ENCODE data around the gene PDGFRB.

DNA sequence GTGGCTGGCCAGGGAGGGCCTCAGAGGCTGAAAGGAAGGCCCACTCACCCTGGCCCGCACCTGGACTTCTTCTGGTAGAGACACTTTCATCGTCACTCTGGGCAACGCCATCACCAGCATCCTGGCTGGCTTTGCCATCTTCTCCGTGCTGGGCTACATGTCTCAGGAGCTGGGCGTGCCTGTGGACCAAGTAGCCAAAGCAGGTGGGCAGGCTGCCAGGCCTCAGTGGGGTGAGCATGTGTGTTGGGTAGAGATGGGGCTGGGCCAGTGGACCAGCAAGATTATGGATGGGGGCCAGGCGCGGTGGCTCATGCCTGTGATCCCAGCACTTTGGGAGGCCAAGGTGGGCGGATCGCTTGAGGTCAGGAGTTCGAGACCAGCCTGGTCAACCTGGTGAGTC is 46.9 kb upstream of the PDGFRB start:
- TF ChIP-seq RAD21 (IDR thresholded peaks at IDR 0.05): no peak
- TF ChIP-seq GABPA (IDR thresholded peaks at IDR 0.05 in 1 of 2, conservative IDR thresholded peaks at IDR 0.05 in 1 of 2): no peak
- TF ChIP-seq, protein P1, sequence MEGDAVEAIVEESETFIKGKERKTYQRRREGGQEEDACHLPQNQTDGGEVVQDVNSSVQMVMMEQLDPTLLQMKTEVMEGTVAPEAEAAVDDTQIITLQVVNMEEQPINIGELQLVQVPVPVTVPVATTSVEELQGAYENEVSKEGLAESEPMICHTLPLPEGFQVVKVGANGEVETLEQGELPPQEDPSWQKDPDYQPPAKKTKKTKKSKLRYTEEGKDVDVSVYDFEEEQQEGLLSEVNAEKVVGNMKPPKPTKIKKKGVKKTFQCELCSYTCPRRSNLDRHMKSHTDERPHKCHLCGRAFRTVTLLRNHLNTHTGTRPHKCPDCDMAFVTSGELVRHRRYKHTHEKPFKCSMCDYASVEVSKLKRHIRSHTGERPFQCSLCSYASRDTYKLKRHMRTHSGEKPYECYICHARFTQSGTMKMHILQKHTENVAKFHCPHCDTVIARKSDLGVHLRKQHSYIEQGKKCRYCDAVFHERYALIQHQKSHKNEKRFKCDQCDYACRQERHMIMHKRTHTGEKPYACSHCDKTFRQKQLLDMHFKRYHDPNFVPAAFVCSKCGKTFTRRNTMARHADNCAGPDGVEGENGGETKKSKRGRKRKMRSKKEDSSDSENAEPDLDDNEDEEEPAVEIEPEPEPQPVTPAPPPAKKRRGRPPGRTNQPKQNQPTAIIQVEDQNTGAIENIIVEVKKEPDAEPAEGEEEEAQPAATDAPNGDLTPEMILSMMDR (IDR thresholded peaks at IDR 0.05; ENCODE audit: low read depth, low read length, missing input control): no peak
- TF ChIP-seq, protein P2, sequence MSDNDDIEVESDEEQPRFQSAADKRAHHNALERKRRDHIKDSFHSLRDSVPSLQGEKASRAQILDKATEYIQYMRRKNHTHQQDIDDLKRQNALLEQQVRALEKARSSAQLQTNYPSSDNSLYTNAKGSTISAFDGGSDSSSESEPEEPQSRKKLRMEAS (IDR thresholded peaks at IDR 0.05): no peak
- TF ChIP-seq YY1 (IDR thresholded peaks at IDR 0.05): no peak
- TF ChIP-seq, protein P3, sequence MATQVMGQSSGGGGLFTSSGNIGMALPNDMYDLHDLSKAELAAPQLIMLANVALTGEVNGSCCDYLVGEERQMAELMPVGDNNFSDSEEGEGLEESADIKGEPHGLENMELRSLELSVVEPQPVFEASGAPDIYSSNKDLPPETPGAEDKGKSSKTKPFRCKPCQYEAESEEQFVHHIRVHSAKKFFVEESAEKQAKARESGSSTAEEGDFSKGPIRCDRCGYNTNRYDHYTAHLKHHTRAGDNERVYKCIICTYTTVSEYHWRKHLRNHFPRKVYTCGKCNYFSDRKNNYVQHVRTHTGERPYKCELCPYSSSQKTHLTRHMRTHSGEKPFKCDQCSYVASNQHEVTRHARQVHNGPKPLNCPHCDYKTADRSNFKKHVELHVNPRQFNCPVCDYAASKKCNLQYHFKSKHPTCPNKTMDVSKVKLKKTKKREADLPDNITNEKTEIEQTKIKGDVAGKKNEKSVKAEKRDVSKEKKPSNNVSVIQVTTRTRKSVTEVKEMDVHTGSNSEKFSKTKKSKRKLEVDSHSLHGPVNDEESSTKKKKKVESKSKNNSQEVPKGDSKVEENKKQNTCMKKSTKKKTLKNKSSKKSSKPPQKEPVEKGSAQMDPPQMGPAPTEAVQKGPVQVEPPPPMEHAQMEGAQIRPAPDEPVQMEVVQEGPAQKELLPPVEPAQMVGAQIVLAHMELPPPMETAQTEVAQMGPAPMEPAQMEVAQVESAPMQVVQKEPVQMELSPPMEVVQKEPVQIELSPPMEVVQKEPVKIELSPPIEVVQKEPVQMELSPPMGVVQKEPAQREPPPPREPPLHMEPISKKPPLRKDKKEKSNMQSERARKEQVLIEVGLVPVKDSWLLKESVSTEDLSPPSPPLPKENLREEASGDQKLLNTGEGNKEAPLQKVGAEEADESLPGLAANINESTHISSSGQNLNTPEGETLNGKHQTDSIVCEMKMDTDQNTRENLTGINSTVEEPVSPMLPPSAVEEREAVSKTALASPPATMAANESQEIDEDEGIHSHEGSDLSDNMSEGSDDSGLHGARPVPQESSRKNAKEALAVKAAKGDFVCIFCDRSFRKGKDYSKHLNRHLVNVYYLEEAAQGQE (IDR thresholded peaks at IDR 0.05): no peak
- no peak for TF ChIP-seq TAF1 (conservative IDR thresholded peaks at IDR 0.05)
- TF ChIP-seq SP1 (IDR thresholded peaks at IDR 0.05): no peak
- TF ChIP-seq EGR1 (IDR thresholded peaks at IDR 0.05; ENCODE audit: low read depth in 2 of 2): no peak
- TF ChIP-seq, protein P4, sequence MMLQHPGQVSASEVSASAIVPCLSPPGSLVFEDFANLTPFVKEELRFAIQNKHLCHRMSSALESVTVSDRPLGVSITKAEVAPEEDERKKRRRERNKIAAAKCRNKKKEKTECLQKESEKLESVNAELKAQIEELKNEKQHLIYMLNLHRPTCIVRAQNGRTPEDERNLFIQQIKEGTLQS (IDR thresholded peaks at IDR 0.05): no peak
